Mesenchymal stem cell (in vitro differentiated cells and primary cell): ENCODE results near the gene ALPK3.
A peak's percentile ranks its signal among the peaks of the same experiment; 100 is the strongest.
"Not testable (repeated sequence)": the region's sequence is repeated elsewhere in the genome, so short reads cannot be mapped to it uniquely, and the experiment has no call there.

Experiments used
- DNase-seq: peaks from one replicate; pipeline ENCODE4 v3.0.0-alpha.2; 2013
- H2AFZ ChIP-seq: one replicate; pipeline ENCODE4 v1.6.1; 2013; ENCODE audit warnings: low read depth, mild to moderate bottlenecking, control low read depth, inconsistent platforms, low read length, moderate library complexity
- H2AK5ac ChIP-seq: 2 replicates; pipeline ENCODE4 v1.6.1; 2013; ENCODE audit warnings: low read length, moderate library complexity, mild to moderate bottlenecking, inconsistent platforms; ENCODE audit not compliant: severe bottlenecking
- H2BK120ac ChIP-seq: one replicate; pipeline ENCODE4 v1.6.1; 2013; ENCODE audit warnings: low read depth, mild to moderate bottlenecking, inconsistent platforms, low read length, moderate library complexity
- H2BK12ac ChIP-seq, 2 experiments: one replicate each; pipeline ENCODE4 v1.6.1; 2013; ENCODE audit warnings: inconsistent platforms in 2 of 2, low read length in 2 of 2, mild to moderate bottlenecking in 2 of 2, moderate library complexity in 2 of 2, control low read depth in 1 of 2
- H2BK15ac ChIP-seq: one replicate; pipeline ENCODE4 v1.6.1; 2013; ENCODE audit warnings: mild to moderate bottlenecking, low read depth, inconsistent platforms; ENCODE audit not compliant: poor library complexity, severe bottlenecking
- H2BK5ac ChIP-seq: 2 replicates; pipeline ENCODE4 v1.6.1; 2013; ENCODE audit warnings: low read depth, mild to moderate bottlenecking, low read length, control low read depth, inconsistent platforms; ENCODE audit not compliant: poor library complexity, severe bottlenecking
- H3K14ac ChIP-seq, 2 experiments: one replicate each; pipeline ENCODE4 v1.6.1; 2013; ENCODE audit warnings: inconsistent platforms in 2 of 2, low read length in 2 of 2, control low read depth in 1 of 2, mild to moderate bottlenecking in 1 of 2, moderate library complexity in 1 of 2
- H3K18ac ChIP-seq, 2 experiments: one replicate each; pipeline ENCODE4 v1.6.1; 2013; ENCODE audit warnings: inconsistent platforms in 2 of 2, low read length in 2 of 2, control low read depth in 1 of 2, low read depth in 1 of 2, mild to moderate bottlenecking in 1 of 2
- H3K23ac ChIP-seq, 2 experiments: one replicate each; pipeline ENCODE4 v1.6.1; 2013; ENCODE audit warnings: inconsistent platforms in 2 of 2, low read length in 2 of 2, mild to moderate bottlenecking in 2 of 2, moderate library complexity in 2 of 2, control low read depth in 1 of 2
- H3K27ac ChIP-seq: 2 replicates; pipeline ENCODE4 v1.5.1; 2013; ENCODE audit warnings: mild to moderate bottlenecking, moderate library complexity, low read length, control low read depth, inconsistent platforms; ENCODE audit not compliant: poor library complexity, severe bottlenecking
- H3K27me3 ChIP-seq, 2 experiments: 2 replicates each; pipeline versions ENCODE4 v1.6.1 to v1.7.0; 2013; ENCODE audit warnings: low read length in 2 of 2, mild to moderate bottlenecking in 2 of 2, moderate library complexity in 2 of 2, control low read depth in 1 of 2, inconsistent platforms in 1 of 2; ENCODE audit not compliant: control insufficient read depth in 1 of 2, insufficient read depth in 1 of 2
- H3K36me3 ChIP-seq, 2 experiments: 2 replicates each; pipeline versions ENCODE4 v1.6.1 to v1.7.0; 2013; ENCODE audit warnings: low read length in 2 of 2, control low read depth in 1 of 2, inconsistent platforms in 1 of 2, low read depth in 1 of 2, mild to moderate bottlenecking in 1 of 2; ENCODE audit not compliant: insufficient read depth in 2 of 2, control insufficient read depth in 1 of 2
- H3K4ac ChIP-seq, 2 experiments: one replicate each; pipeline ENCODE4 v1.6.1; 2013; ENCODE audit warnings: inconsistent platforms in 2 of 2, low read length in 2 of 2, mild to moderate bottlenecking in 2 of 2, moderate library complexity in 2 of 2, control low read depth in 1 of 2, low read depth in 1 of 2
- H3K4me1 ChIP-seq: 2 replicates; pipeline ENCODE4 v1.6.1; 2013; ENCODE audit warnings: low read depth, low read length, control low read depth; ENCODE audit not compliant: control insufficient read depth, insufficient read depth
- H3K4me2 ChIP-seq: 2 replicates; pipeline ENCODE4 v1.6.1; 2013; ENCODE audit warnings: low read length, mild to moderate bottlenecking, inconsistent platforms; ENCODE audit not compliant: poor library complexity, severe bottlenecking
- H3K4me3 ChIP-seq, 2 experiments: 2 replicates each; pipeline versions ENCODE4 v1.5.1 to v1.7.0; 2013; ENCODE audit warnings: low read length in 2 of 2, mild to moderate bottlenecking in 2 of 2, control low read depth in 1 of 2, low read depth in 1 of 2; ENCODE audit not compliant: insufficient read depth in 1 of 2
- H3K79me1 ChIP-seq: replicated peaks from 2 replicates; pipeline ENCODE4 v1.6.1; 2013; ENCODE audit warnings: mild to moderate bottlenecking, control low read depth, low read length, inconsistent platforms; ENCODE audit not compliant: poor library complexity, severe bottlenecking
- H3K9ac ChIP-seq: 2 replicates; pipeline ENCODE4 v1.7.0; 2013; ENCODE audit warnings: mild to moderate bottlenecking, low read length, moderate library complexity
- H3K9me3 ChIP-seq: 2 replicates; pipeline ENCODE4 v1.7.0; 2013; ENCODE audit warnings: mild to moderate bottlenecking, low read length; ENCODE audit not compliant: control insufficient read depth
- H4K8ac ChIP-seq: one replicate; pipeline ENCODE4 v1.6.1; 2013; ENCODE audit warnings: inconsistent platforms, mild to moderate bottlenecking, low read length, moderate library complexity
- H4K91ac ChIP-seq: one replicate; pipeline ENCODE4 v1.6.1; 2013; ENCODE audit warnings: mild to moderate bottlenecking, low read length, inconsistent platforms
- WGBS: methylation state at CpG from one replicate; pipeline ENCODE4 v1.1.7; 2013; ENCODE audit warnings: mixed read lengths; 5-methylcytosine and 5-hydroxymethylcytosine counted together

The ALPK3 gene

DNA sequence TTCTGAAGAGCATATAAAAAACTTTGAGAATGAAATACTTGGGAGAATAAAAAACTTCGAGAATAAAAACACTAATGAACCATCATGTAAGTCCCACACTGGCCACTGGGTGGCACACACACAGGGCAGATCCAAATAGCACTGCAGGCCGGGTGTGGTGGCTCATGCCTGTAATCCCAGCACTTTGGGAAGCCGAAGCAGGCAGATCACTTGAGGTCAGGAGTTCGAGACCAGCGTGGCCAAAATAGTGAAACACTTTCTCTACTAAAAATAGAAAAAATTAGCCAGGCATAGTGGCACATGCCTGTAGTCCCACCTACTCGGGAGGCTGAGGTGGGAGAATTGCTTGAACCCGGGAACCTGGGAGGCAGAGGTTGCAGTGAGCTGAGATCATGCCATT, 28.5 kb downstream of the ALPK3 start:
- not testable (repeated sequence) for H2BK15ac ChIP-seq, H3K14ac ChIP-seq, H3K9ac ChIP-seq, H3K4me3 ChIP-seq, H3K4me2 ChIP-seq, H2BK5ac ChIP-seq, H3K36me3 ChIP-seq, H3K4me1 ChIP-seq, H2BK12ac ChIP-seq, H4K91ac ChIP-seq, H3K27me3 ChIP-seq, H2AK5ac ChIP-seq, H2BK120ac ChIP-seq, H3K79me1 ChIP-seq, H3K18ac ChIP-seq, H3K27ac ChIP-seq, H3K23ac ChIP-seq, H4K8ac ChIP-seq, H2AFZ ChIP-seq, H3K4ac ChIP-seq
- peak; percentile 48 for DNase-seq
- peaks cover 27% of the 10 kb centered on the region for H3K9me3 ChIP-seq
- WGBS = 89% methylated on average over 6 of the region's 7 CpGs

GRCh38 chr15:84846269-84846668, 29.1 kb downstream of the ALPK3 start:
- no peak overlapping the region for H3K4me3 ChIP-seq
- peaks cover 27% of the 10 kb centered on the region for H3K9me3 ChIP-seq
- H3K9ac ChIP-seq = no peak overlapping the region
- H3K14ac ChIP-seq = no peak overlapping the region
- no peak overlapping the region for H3K18ac ChIP-seq
- no peaks in the 10 kb centered on the region for H3K27me3 ChIP-seq
- WGBS = no CpG with 5 or more reads among the region's 1 CpG
- H4K91ac ChIP-seq = no peak overlapping the region
- DNase-seq = no peak
- no peak overlapping the region for H2AK5ac ChIP-seq
- H2BK5ac ChIP-seq = no peak overlapping the region
- H2AFZ ChIP-seq = no peak overlapping the region
- H4K8ac ChIP-seq = no peak overlapping the region
- no peak overlapping the region for H3K27ac ChIP-seq
- H2BK12ac ChIP-seq = no peak overlapping the region
- no peaks in the 10 kb centered on the region for H3K4me1 ChIP-seq
- H2BK120ac ChIP-seq = no peak overlapping the region
- no peak overlapping the region for H3K23ac ChIP-seq
- H3K36me3 ChIP-seq = no peaks in the 10 kb centered on the region
- H2BK15ac ChIP-seq = no peak overlapping the region
- H3K4ac ChIP-seq = no peak overlapping the region
- H3K79me1 ChIP-seq = no peaks in the 10 kb centered on the region
- no peak overlapping the region for H3K4me2 ChIP-seq

DNA sequence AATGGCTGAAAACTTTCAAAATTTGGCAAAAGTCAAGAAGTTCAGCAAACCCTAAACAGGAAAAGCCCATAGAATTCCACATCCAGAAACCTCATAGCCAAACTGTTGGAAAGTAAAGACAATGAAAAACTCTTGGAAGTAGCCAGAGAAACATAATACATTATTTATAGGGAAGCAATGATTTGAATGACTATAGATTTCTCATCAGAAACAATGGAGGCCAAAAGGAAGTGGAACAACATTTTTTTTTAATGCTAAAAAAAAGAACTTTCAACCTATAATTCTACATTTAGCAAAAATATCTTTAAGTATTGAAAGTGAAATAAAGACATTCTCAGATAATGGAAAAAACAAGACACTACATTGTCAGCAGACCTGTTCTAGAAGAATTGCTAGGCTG, 30.2 kb downstream of the ALPK3 start:
- Histone ChIP-seq H3K27ac (no peak overlapping the region), H3K4me1 (peaks cover 1% of the 10 kb centered on the region), H3K27me3 (no peaks in the 10 kb centered on the region), H2BK15ac (no peak overlapping the region), H3K18ac (no peak overlapping the region), H2AFZ (no peak overlapping the region), H3K4me3 (no peak overlapping the region), H2BK120ac (no peak overlapping the region), H3K36me3 (no peaks in the 10 kb centered on the region), H3K9ac (no peak overlapping the region), H3K4ac (no peak overlapping the region), H3K79me1 (no peaks in the 10 kb centered on the region), H2AK5ac (no peak overlapping the region), H3K4me2 (no peak overlapping the region), H3K23ac (no peak overlapping the region), H3K14ac (no peak overlapping the region), H2BK12ac (no peak overlapping the region), H4K91ac (no peak overlapping the region), H4K8ac (no peak overlapping the region), H2BK5ac (no peak overlapping the region), H3K9me3 (peaks cover 27% of the 10 kb centered on the region)
- no peak for DNase-seq

DNA sequence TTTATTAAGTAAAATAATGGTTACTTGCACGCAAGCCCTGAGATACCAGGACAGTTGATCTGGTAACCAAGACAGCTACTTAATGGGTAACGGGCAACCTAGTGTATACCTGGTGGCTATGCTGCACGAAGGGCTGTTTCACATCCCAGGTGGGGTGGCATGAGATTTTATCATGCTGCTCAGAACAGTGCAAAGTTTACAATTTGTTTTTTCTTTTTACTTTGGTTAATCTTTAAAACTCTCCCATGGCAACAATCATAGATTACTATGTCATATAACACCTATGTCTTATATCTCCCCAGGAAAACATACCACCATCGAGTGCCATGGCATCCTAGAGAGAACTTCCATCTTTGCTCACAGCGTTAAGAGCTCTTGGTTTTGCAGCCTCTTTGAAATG, 35.1 kb downstream of the ALPK3 start:
- H3K9me3 ChIP-seq = peaks cover 14% of the 10 kb centered on the region
- H3K79me1 ChIP-seq = no peaks in the 10 kb centered on the region
- H2BK5ac ChIP-seq = no peak overlapping the region
- no peak overlapping the region for H2BK120ac ChIP-seq
- no peak overlapping the region for H3K9ac ChIP-seq
- H3K4ac ChIP-seq = no peak overlapping the region
- H3K18ac ChIP-seq = no peak overlapping the region
- no peak overlapping the region for H3K23ac ChIP-seq
- H2BK12ac ChIP-seq = no peak overlapping the region
- H3K27ac ChIP-seq = no peak overlapping the region
- peaks cover 4% of the 10 kb centered on the region for H3K4me1 ChIP-seq
- H4K91ac ChIP-seq = no peak overlapping the region
- peaks cover 0 to 3% of the 10 kb centered on the region in 2 experiments for H3K27me3 ChIP-seq
- H3K4me3 ChIP-seq = no peak overlapping the region
- H2AFZ ChIP-seq = no peak overlapping the region
- H2AK5ac ChIP-seq = no peak overlapping the region
- no peak overlapping the region for H3K4me2 ChIP-seq
- WGBS = 100% methylated on average over 4 of the region's 5 CpGs
- H3K14ac ChIP-seq = no peak overlapping the region
- no peak overlapping the region for H4K8ac ChIP-seq
- no peak overlapping the region for H2BK15ac ChIP-seq
- no peak for DNase-seq
- H3K36me3 ChIP-seq = no peaks in the 10 kb centered on the region
